HCT116 (cell line): Measurements from ENCODE around the gene CFAP47. TPM values are rescaled to one million over a fixed set of nuclear protein-coding genes. Genes with fewer than 3 reads are reported as not detected.

Experiments used
- ATAC-seq: fragments of 200-7000 bp; cut with Tn5 transposase; 2 replicates; pipeline ENCODE4 v1.9.1; 2020; ENCODE audit warnings: mild to moderate bottlenecking, moderate library complexity
- BruUV-seq: library from RNA; stranded (reverse); fragments of 400-500 nt; replicated peaks from 2 replicates; lab custom pipeline; 2021; lab: Mats Ljungman, UMichigan
- CTCF ChIA-PET: fragments of 300-600 bp; sonication (Branson Sonifier 250); formaldehyde crosslinking; loops from one replicate; lab custom pipeline; 2021; ENCODE audit warnings: antibody characterized with exemption; lab: Charles Lee
- POLR2A ChIA-PET: fragments of 300-600, 350-600 bp; sonication (Branson Sonifier 250); formaldehyde crosslinking; loops from one replicate; lab custom pipeline; 2021; ENCODE audit warnings: antibody characterized with exemption; lab: Charles Lee
- RAD21 ChIA-PET, 2 experiments: fragments of 300-600 bp; sonication (Branson Sonifier 250); formaldehyde crosslinking; loops; one replicate each; lab custom pipeline; 2023; ENCODE audit warnings: low total read pairs in 2 of 2; ENCODE audit not compliant: uncharacterized antibody in 2 of 2, unreplicated experiment in 2 of 2, low non-redundant PET in 1 of 2; lab: Charles Lee
- DNase-seq: peaks from one replicate; pipeline ENCODE4 v3.0.0-alpha.2; 2010; ENCODE audit warnings: low read depth, low spot score
- H2AFZ ChIP-seq: fragments of 200-600 bp; shearing (Covaris generic), sonication (generic); 2 replicates; pipeline ENCODE4 v1.6.1; 2017; ENCODE audit warnings: low read depth, mixed run types, mixed read lengths, antibody characterized with exemption, low read length; ENCODE audit not compliant: poor library complexity, severe bottlenecking
- H3K27ac ChIP-seq: 2 replicates; pipeline ENCODE4 v1.5.1; 2012; ENCODE audit warnings: low read depth, low read length
- H3K27me3 ChIP-seq: fragments of 200-600 bp; sonication (generic); 2 replicates; pipeline ENCODE4 v1.6.1; 2016; ENCODE audit warnings: mixed run types, low read length, mixed read lengths; ENCODE audit not compliant: insufficient read depth
- H3K36me3 ChIP-seq, 2 experiments: fragments of 200-500 bp in 1 of 2; fragments of 200-600 bp in 1 of 2; sonication (Bioruptor generic) in 1 of 2; sonication (generic) in 1 of 2; 2 replicates each; pipeline versions ENCODE4 v1.5.1 to v1.6.1; 2014 to 2016; ENCODE audit warnings: low read length in 2 of 2, inconsistent platforms in 1 of 2, mixed read lengths in 1 of 2, mixed run types in 1 of 2; ENCODE audit not compliant: insufficient read depth in 2 of 2, control insufficient read depth in 1 of 2
- H3K4me1 ChIP-seq, 2 experiments: fragments of 200-600 bp in 1 of 2; sonication (generic) in 1 of 2; 2 replicates each; pipeline versions ENCODE4 v1.5.1 to v1.6.1; 2012 to 2017; ENCODE audit warnings: low read length in 2 of 2, inconsistent platforms in 1 of 2, mild to moderate bottlenecking in 1 of 2, mixed read lengths in 1 of 2, mixed run types in 1 of 2, moderate library complexity in 1 of 2; ENCODE audit not compliant: insufficient read depth in 2 of 2, control insufficient read depth in 1 of 2
- H3K4me2 ChIP-seq: fragments of 200-600 bp; sonication (generic); 2 replicates; pipeline ENCODE4 v1.6.1; 2017; ENCODE audit warnings: mixed run types, low read length, mixed read lengths
- H3K4me3 ChIP-seq, 2 experiments: fragments of 200-600 bp in 1 of 2; sonication (generic) in 1 of 2; replicated peaks in 1 of 2; 2 replicates each; pipeline ENCODE4 v1.5.1; 2011 to 2016; ENCODE audit warnings: low read length in 2 of 2, control low read depth in 1 of 2, low read depth in 1 of 2, mild to moderate bottlenecking in 1 of 2, mixed read lengths in 1 of 2, mixed run types in 1 of 2
- H3K79me2 ChIP-seq: fragments of 200-600 bp; sonication (generic); 2 replicates; pipeline ENCODE4 v1.6.1; 2017; ENCODE audit warnings: mild to moderate bottlenecking, mixed run types, low read length, moderate library complexity, mixed read lengths; ENCODE audit not compliant: insufficient read depth
- H3K9ac ChIP-seq: fragments of 200-600 bp; sonication (generic); 2 replicates; pipeline ENCODE4 v1.6.1; 2016; ENCODE audit warnings: low read length, mixed read lengths
- H3K9me2 ChIP-seq: fragments of 200-600 bp; sonication (generic), shearing (Covaris generic); 2 replicates; pipeline ENCODE4 v1.6.1; 2017; ENCODE audit warnings: mixed run types, mild to moderate bottlenecking, moderate library complexity; ENCODE audit not compliant: insufficient read depth
- H3K9me3 ChIP-seq, 2 experiments: fragments of 200-500 bp in 1 of 2; fragments of 200-600 bp in 1 of 2; sonication (Bioruptor generic) in 1 of 2; sonication (generic) in 1 of 2; 2 replicates each; pipeline ENCODE4 v1.6.1; 2014 to 2017; ENCODE audit warnings: low read length in 2 of 2, mixed read lengths in 2 of 2, inconsistent platforms in 1 of 2, low read depth in 1 of 2, mild to moderate bottlenecking in 1 of 2, mixed run types in 1 of 2, moderate library complexity in 1 of 2; ENCODE audit not compliant: control insufficient read depth in 1 of 2, insufficient read depth in 1 of 2
- H4K20me1 ChIP-seq: fragments of 200-600 bp; sonication (generic), shearing (Covaris generic); 2 replicates; pipeline ENCODE4 v1.6.1; 2017; ENCODE audit warnings: mixed run types, mild to moderate bottlenecking, moderate library complexity; ENCODE audit not compliant: insufficient read depth
- CBX3 ChIP-seq: IDR thresholded peaks from 2 replicates; pipeline ENCODE4 v1.6.1; 2012; ENCODE audit warnings: low read depth
- EGR1 ChIP-seq: IDR thresholded peaks from 2 replicates; pipeline ENCODE4 v1.6.1; 2012; ENCODE audit warnings: low read depth
- EZH2 ChIP-seq: fragments of 200-600 bp; sonication (generic); IDR thresholded peaks from 2 replicates; pipeline ENCODE4 v1.6.1; 2017; ENCODE audit warnings: antibody characterized with exemption, mixed run types
- EZH2phosphoT487 ChIP-seq: fragments of 200-600 bp; IDR thresholded peaks from 2 replicates; pipeline ENCODE4 v1.6.1; 2018; ENCODE audit warnings: antibody characterized with exemption, borderline replicate concordance
- FOSL1 ChIP-seq: IDR thresholded peaks from 2 replicates; pipeline ENCODE4 v1.6.1; 2012; ENCODE audit warnings: low read depth
- JUND ChIP-seq: IDR thresholded peaks from 2 replicates; pipeline ENCODE4 v1.6.1; 2012
- RAD21 ChIP-seq: IDR thresholded peaks from 2 replicates; pipeline ENCODE4 v1.6.1; 2012; ENCODE audit warnings: low read depth, mild to moderate bottlenecking
- SRF ChIP-seq: IDR thresholded peaks from 2 replicates; pipeline ENCODE4 v1.6.1; 2012; ENCODE audit warnings: low read depth
- YY1 ChIP-seq: IDR thresholded peaks from 2 replicates; pipeline ENCODE4 v1.6.1; 2011; ENCODE audit warnings: low read length, low read depth, moderate library complexity, mild to moderate bottlenecking; ENCODE audit not compliant: insufficient replicate concordance; ENCODE audit errors: extremely low read depth
- ZNF274 ChIP-seq: fragments of 200-500 bp; sonication (Bioruptor generic); IDR thresholded peaks from 2 replicates; pipeline ENCODE4 v1.6.1; 2014; ENCODE audit warnings: mild to moderate bottlenecking, low read depth, low read length, inconsistent platforms
- intact Hi-C: fragments of 100-400 bp; cut with micrococcal nuclease; formaldehyde crosslinking; loops from 2 replicates; pipeline ENCODE4 v1.10.0; 2022
- total RNA-seq: library from RNA; stranded (reverse); gene quantifications from one replicate; pipeline ENCODE4 v1.2.1, GENCODE V29; 2021; ENCODE audit not compliant: unreplicated experiment
- TF ChIP-seq, protein P1 (sequence below): IDR thresholded peaks from 2 replicates; pipeline ENCODE4 v1.6.1; 2012; ENCODE audit warnings: low read depth
- TF ChIP-seq, protein P2 (sequence below): IDR thresholded peaks from 2 replicates; pipeline ENCODE4 v1.6.1; 2011; ENCODE audit warnings: mild to moderate bottlenecking, low read length, moderate library complexity; ENCODE audit not compliant: insufficient replicate concordance; ENCODE audit errors: extremely low read depth
- TF ChIP-seq, protein P3 (sequence below): IDR thresholded peaks from 2 replicates; pipeline ENCODE4 v1.6.1; 2012

CFAP47 gene
- total RNA-seq, 1 experiment from 2014 or later: not detected

DNA sequence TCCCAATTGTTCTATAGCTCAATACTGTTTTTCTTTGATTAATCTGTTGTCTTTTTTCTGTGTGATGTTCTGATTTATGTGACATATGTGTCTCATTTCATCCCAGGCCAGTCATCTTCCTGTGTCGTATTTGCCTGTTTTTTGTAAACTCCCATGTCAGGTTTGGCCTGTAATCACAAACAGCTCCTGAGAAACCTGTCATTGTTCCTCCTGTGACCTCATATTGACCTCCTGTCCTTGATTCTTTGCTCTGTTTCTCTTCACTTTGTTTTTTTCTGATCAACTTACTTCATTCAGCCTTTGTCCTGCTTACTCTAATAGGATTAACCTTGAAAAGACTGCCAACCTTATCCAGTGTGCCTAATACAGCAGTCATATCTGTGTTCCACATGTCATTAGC lies 438.3 kb downstream of the CFAP47 start:
- no peak overlapping the region for H3K9ac ChIP-seq
- ChIA-PET CTCF (no interaction called here), RAD21 (no interaction called here), POLR2A (no interaction called here)
- no peaks in the 10 kb centered on the region for H3K36me3 ChIP-seq
- H3K27ac ChIP-seq: no peak overlapping the region
- H3K4me2 ChIP-seq: no peak overlapping the region
- no peaks in the 10 kb centered on the region for H3K79me2 ChIP-seq
- DNase-seq (no peak), ATAC-seq (no peak)
- TF ChIP-seq CBX3: no peak
- TF ChIP-seq ZNF274: no peak
- no peak for TF ChIP-seq EZH2phosphoT487
- TF ChIP-seq EGR1: no peak
- TF ChIP-seq JUND: no peak
- no peaks in the 10 kb centered on the region for H3K9me2 ChIP-seq
- no peak overlapping the region for H2AFZ ChIP-seq
- H4K20me1 ChIP-seq: no peaks in the 10 kb centered on the region
- H3K4me3 ChIP-seq: no peak overlapping the region
- no peaks in the 10 kb centered on the region for H3K4me1 ChIP-seq
- BruUV-seq: no TSS peak
- intact Hi-C loops: no loop called here
- no peaks in the 10 kb centered on the region for H3K9me3 ChIP-seq
- H3K27me3 ChIP-seq: no peaks in the 10 kb centered on the region

DNA sequence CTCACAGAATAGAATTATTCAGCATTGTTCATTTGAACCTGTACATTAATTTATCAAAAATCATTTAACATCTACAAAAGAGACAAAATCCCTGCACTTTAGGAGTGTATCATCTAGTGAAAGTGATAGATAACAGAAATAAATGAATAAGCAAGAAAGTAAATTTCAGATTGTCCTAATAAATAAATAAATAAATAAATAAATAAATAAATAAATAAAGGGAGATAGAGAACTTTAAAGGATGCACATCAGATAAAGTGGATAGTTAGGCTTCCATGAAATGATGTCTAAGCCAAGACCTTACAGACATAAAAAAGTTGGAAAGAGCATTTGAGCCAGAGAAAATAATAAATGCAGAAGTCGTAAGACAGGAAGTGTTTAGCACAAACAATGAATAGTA lies 444.7 kb downstream of the CFAP47 start:
- intact Hi-C loops: no loop called here
- RAD21 ChIA-PET: no interaction called here
- CTCF ChIA-PET: no interaction called here

More for the DNA sequence above, 444.7 kb downstream of the CFAP47 start:
- H3K4me3 ChIP-seq: no peak overlapping the region
- no peak for DNase-seq
- TF ChIP-seq EGR1: no peak
- TF ChIP-seq RAD21: no peak
- no peak for TF ChIP-seq SRF
- TF ChIP-seq, protein P1, sequence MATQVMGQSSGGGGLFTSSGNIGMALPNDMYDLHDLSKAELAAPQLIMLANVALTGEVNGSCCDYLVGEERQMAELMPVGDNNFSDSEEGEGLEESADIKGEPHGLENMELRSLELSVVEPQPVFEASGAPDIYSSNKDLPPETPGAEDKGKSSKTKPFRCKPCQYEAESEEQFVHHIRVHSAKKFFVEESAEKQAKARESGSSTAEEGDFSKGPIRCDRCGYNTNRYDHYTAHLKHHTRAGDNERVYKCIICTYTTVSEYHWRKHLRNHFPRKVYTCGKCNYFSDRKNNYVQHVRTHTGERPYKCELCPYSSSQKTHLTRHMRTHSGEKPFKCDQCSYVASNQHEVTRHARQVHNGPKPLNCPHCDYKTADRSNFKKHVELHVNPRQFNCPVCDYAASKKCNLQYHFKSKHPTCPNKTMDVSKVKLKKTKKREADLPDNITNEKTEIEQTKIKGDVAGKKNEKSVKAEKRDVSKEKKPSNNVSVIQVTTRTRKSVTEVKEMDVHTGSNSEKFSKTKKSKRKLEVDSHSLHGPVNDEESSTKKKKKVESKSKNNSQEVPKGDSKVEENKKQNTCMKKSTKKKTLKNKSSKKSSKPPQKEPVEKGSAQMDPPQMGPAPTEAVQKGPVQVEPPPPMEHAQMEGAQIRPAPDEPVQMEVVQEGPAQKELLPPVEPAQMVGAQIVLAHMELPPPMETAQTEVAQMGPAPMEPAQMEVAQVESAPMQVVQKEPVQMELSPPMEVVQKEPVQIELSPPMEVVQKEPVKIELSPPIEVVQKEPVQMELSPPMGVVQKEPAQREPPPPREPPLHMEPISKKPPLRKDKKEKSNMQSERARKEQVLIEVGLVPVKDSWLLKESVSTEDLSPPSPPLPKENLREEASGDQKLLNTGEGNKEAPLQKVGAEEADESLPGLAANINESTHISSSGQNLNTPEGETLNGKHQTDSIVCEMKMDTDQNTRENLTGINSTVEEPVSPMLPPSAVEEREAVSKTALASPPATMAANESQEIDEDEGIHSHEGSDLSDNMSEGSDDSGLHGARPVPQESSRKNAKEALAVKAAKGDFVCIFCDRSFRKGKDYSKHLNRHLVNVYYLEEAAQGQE: no peak
- TF ChIP-seq, protein P2, sequence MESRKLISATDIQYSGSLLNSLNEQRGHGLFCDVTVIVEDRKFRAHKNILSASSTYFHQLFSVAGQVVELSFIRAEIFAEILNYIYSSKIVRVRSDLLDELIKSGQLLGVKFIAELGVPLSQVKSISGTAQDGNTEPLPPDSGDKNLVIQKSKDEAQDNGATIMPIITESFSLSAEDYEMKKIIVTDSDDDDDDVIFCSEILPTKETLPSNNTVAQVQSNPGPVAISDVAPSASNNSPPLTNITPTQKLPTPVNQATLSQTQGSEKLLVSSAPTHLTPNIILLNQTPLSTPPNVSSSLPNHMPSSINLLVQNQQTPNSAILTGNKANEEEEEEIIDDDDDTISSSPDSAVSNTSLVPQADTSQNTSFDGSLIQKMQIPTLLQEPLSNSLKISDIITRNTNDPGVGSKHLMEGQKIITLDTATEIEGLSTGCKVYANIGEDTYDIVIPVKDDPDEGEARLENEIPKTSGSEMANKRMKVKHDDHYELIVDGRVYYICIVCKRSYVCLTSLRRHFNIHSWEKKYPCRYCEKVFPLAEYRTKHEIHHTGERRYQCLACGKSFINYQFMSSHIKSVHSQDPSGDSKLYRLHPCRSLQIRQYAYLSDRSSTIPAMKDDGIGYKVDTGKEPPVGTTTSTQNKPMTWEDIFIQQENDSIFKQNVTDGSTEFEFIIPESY: no peak
- no peak for TF ChIP-seq YY1
- TF ChIP-seq, protein P3, sequence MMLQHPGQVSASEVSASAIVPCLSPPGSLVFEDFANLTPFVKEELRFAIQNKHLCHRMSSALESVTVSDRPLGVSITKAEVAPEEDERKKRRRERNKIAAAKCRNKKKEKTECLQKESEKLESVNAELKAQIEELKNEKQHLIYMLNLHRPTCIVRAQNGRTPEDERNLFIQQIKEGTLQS: no peak
- no peak for TF ChIP-seq EZH2
- TF ChIP-seq FOSL1: no peak
- no peak for TF ChIP-seq EZH2phosphoT487
- TF ChIP-seq ZNF274: no peak
- H4K20me1 ChIP-seq: no peaks in the 10 kb centered on the region
- H3K27ac ChIP-seq: no peak overlapping the region
- H3K79me2 ChIP-seq: no peaks in the 10 kb centered on the region
- no peaks in the 10 kb centered on the region for H3K9me2 ChIP-seq
- no peak overlapping the region for H3K9ac ChIP-seq
- no peak for ATAC-seq
- H3K4me2 ChIP-seq: no peak overlapping the region
- POLR2A ChIA-PET: no interaction called here
- H3K9me3 ChIP-seq: peaks cover 0 to 2% of the 10 kb centered on the region in 2 experiments; a peak in 1 of 4 replicates
- BruUV-seq: no TSS peak
- no peaks in the 10 kb centered on the region for H3K36me3 ChIP-seq
- H3K4me1 ChIP-seq: no peaks in the 10 kb centered on the region
- no peaks in the 10 kb centered on the region for H3K27me3 ChIP-seq
- H2AFZ ChIP-seq: no peak overlapping the region
